Thyroid gland (tissue), 4 donors: Measurements from ENCODE around the gene CHRND. TPM values are rescaled to one million over a fixed set of nuclear protein-coding genes. Genes with fewer than 3 reads are reported as not detected.

ENCODE experiments used
- DNase-seq, 2 donors: peaks; one replicate each; pipeline ENCODE4 v3.0.0-alpha.2; 2019
- H3K27ac ChIP-seq, 3 donors: fragments of 200-600 bp; sonication (generic); 1 replicate in 2 of 3; 2 replicates in 1 of 3; pipeline ENCODE4 v1.5.1; 2016 to 2019; ENCODE audit warnings: mild to moderate bottlenecking in 1 of 3, moderate library complexity in 1 of 3
- H3K27me3 ChIP-seq: fragments of 200-600 bp; sonication (generic); one replicate; pipeline ENCODE4 v1.5.1; 2019
- H3K36me3 ChIP-seq, 2 donors: fragments of 200-600 bp; sonication (generic); one replicate each; pipeline ENCODE4 v1.5.1; 2016 to 2019
- H3K4me1 ChIP-seq, 2 donors: fragments of 200-600 bp; sonication (generic); one replicate each; pipeline ENCODE4 v1.5.1; 2017 to 2019
- H3K4me3 ChIP-seq, 3 donors: fragments of 200-600 bp; sonication (generic); replicated peaks in 1 of 3; 1 replicate in 2 of 3; 2 replicates in 1 of 3; pipeline ENCODE4 v1.5.1; 2016; ENCODE audit warnings: mild to moderate bottlenecking in 1 of 3
- H3K9me3 ChIP-seq: fragments of 200-600 bp; sonication (generic); one replicate; pipeline ENCODE4 v1.5.1; 2017
- POLR2A ChIP-seq, 2 donors: fragments of 450-650 bp; IDR thresholded peaks; one replicate each; pipeline ENCODE4 v1.6.1; 2017; ENCODE audit warnings: antibody characterized with exemption in 2 of 2, mild to moderate bottlenecking in 2 of 2, moderate library complexity in 1 of 2
- WGBS, 2 donors: methylation state at CpG; one replicate each; pipeline ENCODE4 v1.1.5; 2017; 5-methylcytosine and 5-hydroxymethylcytosine counted together
- intact Hi-C: fragments of 100-400 bp; cut with DNase I; formaldehyde crosslinking; loops from one replicate; pipeline ENCODE4 v1.15.1; 2023
- total RNA-seq, 4 donors: library from RNA; depleted of rRNA; stranded (reverse); fragments of >200 nt; gene quantifications; one replicate each; pipeline ENCODE4 v1.2.3, GENCODE V29; 2016
- TF ChIP-seq, protein P1 (sequence below), 6 experiments: fragments of 200-600 bp in 3 of 6; fragments of 450-650 bp in 3 of 6; sonication (generic) in 3 of 6; IDR thresholded peaks; one replicate each; pipeline ENCODE4 v1.5.1; 2016 to 2019; ENCODE audit warnings: antibody characterized with exemption in 6 of 6, mild to moderate bottlenecking in 2 of 6, inconsistent platforms in 1 of 6, moderate library complexity in 1 of 6

Gene CHRND
- total RNA-seq, 4 donors from 2014 or later = not detected

GRCh38 chr2:232488721-232489300 lies 37.1 kb upstream of the CHRND start:
- DNase-seq = no peak
- Histone ChIP-seq H3K36me3 (no peaks in the 10 kb centered on the region), H3K4me1 (peaks cover 0 to 23% of the 10 kb centered on the region in 2 donors), H3K27me3 (peaks cover 18% of the 10 kb centered on the region), H3K27ac (no peak overlapping the region), H3K4me3 (no peak overlapping the region), H3K9me3 (no peaks in the 10 kb centered on the region)
- intact Hi-C loops = no loop called here
- 92 to 93% methylated on average over 4 to 5 of the region's 5 CpGs for WGBS, 2 donors
- TF ChIP-seq, protein P1, sequence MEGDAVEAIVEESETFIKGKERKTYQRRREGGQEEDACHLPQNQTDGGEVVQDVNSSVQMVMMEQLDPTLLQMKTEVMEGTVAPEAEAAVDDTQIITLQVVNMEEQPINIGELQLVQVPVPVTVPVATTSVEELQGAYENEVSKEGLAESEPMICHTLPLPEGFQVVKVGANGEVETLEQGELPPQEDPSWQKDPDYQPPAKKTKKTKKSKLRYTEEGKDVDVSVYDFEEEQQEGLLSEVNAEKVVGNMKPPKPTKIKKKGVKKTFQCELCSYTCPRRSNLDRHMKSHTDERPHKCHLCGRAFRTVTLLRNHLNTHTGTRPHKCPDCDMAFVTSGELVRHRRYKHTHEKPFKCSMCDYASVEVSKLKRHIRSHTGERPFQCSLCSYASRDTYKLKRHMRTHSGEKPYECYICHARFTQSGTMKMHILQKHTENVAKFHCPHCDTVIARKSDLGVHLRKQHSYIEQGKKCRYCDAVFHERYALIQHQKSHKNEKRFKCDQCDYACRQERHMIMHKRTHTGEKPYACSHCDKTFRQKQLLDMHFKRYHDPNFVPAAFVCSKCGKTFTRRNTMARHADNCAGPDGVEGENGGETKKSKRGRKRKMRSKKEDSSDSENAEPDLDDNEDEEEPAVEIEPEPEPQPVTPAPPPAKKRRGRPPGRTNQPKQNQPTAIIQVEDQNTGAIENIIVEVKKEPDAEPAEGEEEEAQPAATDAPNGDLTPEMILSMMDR (IDR thresholded peaks at IDR 0.05) = no peak
- TF ChIP-seq POLR2A (IDR thresholded peaks at IDR 0.05) = no peak

DNA sequence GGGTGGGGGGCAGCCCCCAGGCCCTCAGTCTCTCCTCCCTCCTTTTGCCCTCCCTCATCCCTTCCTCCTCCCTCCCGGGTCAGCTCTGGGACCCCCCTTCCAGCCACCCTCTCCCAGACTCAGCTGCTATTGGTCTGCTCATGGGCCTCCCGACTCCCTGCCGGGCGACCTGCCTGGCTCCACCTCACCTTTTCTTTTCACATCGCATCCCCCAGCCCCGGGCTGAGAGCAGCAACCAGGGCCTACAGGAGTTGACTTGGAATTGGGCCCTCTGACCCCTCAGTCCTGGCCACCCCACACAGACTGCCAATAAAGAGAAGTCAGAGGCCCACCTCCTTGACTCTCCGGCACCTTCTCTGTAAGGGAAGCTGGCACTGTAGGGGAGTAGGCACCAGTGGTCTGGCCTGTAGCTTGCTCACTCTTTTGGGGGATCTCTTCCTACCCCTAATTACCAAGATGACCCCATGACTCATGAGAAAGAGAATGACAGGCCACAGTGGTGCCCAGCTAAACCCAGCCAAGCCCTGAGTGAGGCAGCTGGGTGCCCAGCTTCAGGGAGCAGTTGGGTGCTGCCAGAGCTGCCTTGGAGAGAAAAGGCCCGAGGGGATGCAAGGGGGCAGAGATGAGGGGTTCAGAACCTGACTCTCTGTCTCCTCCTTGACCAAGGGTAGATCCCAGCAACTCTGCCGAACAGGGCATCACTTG lies 36.3 kb upstream of the CHRND start:
- Histone ChIP-seq H3K27me3 (peaks cover 18% of the 10 kb centered on the region), H3K9me3 (no peaks in the 10 kb centered on the region), H3K4me1 (peaks cover 0 to 23% of the 10 kb centered on the region in 2 donors), H3K36me3 (no peaks in the 10 kb centered on the region), H3K4me3 (no peak overlapping the region), H3K27ac (no peak overlapping the region)
- intact Hi-C loops = no loop called here
- DNase-seq = no peak
- 74 to 81% methylated on average over 7 to 9 of the region's 9 CpGs for WGBS, 2 donors
- no peak for TF ChIP-seq POLR2A (IDR thresholded peaks at IDR 0.05)
- TF ChIP-seq, protein P1 (IDR thresholded peaks at IDR 0.05) = no peak

GRCh38 chr2:232490221-232491138 lies 35.5 kb upstream of the CHRND start:
- DNase-seq = no peak
- H3K4me3 ChIP-seq = no peak overlapping the region
- peaks cover 0 to 20% of the 10 kb centered on the region in 2 donors for H3K4me1 ChIP-seq
- H3K36me3 ChIP-seq = no peaks in the 10 kb centered on the region
- no peak for TF ChIP-seq POLR2A (IDR thresholded peaks at IDR 0.05)
- TF ChIP-seq, protein P1 (IDR thresholded peaks at IDR 0.05) = no peak
- peaks cover 14% of the 10 kb centered on the region for H3K27me3 ChIP-seq
- H3K27ac ChIP-seq = no peak overlapping the region
- no peaks in the 10 kb centered on the region for H3K9me3 ChIP-seq
- intact Hi-C loops = no loop called here
- WGBS, 2 donors = 87 to 90% methylated on average over 20 to 28 of the region's 30 CpGs

- Histone ChIP-seq H3K4me3 (no peak overlapping the region), H3K4me1 (peaks cover 0 to 13% of the 10 kb centered on the region in 2 donors), H3K27me3 (peaks cover 7% of the 10 kb centered on the region), H3K36me3 (no peaks in the 10 kb centered on the region), H3K9me3 (no peaks in the 10 kb centered on the region), H3K27ac (no peak overlapping the region)
- no peak for DNase-seq
- WGBS, 2 donors = 95% methylated on average over 12 of the region's 12 CpGs
- intact Hi-C loops = no loop called here
- no peak for TF ChIP-seq POLR2A (IDR thresholded peaks at IDR 0.05)
- TF ChIP-seq, protein P1 (IDR thresholded peaks at IDR 0.05) = no peak
Observed at GRCh38 chr2:232491139-232491780, 34.7 kb upstream of the CHRND start.
